Measurements from ENCODE around the gene CCDC190.

DNA sequence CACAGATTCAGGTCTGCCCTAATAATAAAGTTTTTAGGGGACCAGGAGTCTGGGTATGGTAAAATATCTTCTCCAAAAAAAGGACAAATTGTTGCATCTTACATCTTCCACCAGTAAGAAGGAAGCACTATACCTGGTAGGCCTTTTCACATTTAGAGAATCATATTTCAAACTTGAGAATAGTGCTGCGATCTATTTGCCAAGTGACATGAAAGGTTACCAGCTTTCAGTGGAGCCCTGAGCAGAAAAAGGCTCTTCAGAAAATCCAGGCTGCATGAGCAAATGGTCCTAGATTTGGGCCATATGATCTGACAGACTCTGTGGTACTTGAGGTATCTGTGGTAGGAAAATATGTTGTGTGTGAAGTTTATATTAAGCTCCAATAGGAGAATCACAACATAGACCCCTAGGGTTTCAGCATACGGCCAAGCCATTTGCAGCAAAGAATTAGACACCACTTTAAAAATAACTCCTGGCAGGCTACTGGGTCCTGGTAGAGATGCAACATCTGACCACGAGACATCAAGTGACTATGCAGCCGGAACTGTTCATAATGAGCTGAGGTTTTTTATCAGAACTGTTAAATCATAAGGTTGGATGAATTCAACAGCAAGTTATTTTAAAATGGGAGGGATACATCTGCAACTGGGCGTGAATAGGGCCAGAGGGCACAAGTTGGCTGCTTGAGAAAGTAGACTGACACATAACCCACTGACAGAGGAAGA lies 38.6 kb upstream of the CCDC190 start:
- TF ChIP-seq POLR2AphosphoS5 (IDR thresholded peaks at IDR 0.05; ENCODE audit: low read depth) (no peak), CTCF (conservative IDR thresholded peaks at IDR 0.05; ENCODE audit: low read depth in 2 of 2) (no peak), STAT1 (IDR thresholded peaks at IDR 0.05; ENCODE audit: unreplicated experiment) (no peak), JUNB (IDR thresholded peaks at IDR 0.05; ENCODE audit: unreplicated experiment) (no peak), ZNF331 (CRISPR knock-in tag; IDR thresholded peaks at IDR 0.05; ENCODE audit: low read depth) (no peak), EZH2 (IDR thresholded peaks at IDR 0.05; ENCODE audit: low read depth, unreplicated experiment) (no peak), CREB1 (CRISPR knock-in tag; IDR thresholded peaks at IDR 0.05; ENCODE audit: low read depth) (no peak), EZH2phosphoT487 (IDR thresholded peaks at IDR 0.05; ENCODE audit: unreplicated experiment) (no peak), ZNF114 (CRISPR knock-in tag; IDR thresholded peaks at IDR 0.05) (no peak), NANOG (IDR thresholded peaks at IDR 0.05; ENCODE audit: borderline replicate concordance) (no peak)
- TF ChIP-seq, protein P1, sequence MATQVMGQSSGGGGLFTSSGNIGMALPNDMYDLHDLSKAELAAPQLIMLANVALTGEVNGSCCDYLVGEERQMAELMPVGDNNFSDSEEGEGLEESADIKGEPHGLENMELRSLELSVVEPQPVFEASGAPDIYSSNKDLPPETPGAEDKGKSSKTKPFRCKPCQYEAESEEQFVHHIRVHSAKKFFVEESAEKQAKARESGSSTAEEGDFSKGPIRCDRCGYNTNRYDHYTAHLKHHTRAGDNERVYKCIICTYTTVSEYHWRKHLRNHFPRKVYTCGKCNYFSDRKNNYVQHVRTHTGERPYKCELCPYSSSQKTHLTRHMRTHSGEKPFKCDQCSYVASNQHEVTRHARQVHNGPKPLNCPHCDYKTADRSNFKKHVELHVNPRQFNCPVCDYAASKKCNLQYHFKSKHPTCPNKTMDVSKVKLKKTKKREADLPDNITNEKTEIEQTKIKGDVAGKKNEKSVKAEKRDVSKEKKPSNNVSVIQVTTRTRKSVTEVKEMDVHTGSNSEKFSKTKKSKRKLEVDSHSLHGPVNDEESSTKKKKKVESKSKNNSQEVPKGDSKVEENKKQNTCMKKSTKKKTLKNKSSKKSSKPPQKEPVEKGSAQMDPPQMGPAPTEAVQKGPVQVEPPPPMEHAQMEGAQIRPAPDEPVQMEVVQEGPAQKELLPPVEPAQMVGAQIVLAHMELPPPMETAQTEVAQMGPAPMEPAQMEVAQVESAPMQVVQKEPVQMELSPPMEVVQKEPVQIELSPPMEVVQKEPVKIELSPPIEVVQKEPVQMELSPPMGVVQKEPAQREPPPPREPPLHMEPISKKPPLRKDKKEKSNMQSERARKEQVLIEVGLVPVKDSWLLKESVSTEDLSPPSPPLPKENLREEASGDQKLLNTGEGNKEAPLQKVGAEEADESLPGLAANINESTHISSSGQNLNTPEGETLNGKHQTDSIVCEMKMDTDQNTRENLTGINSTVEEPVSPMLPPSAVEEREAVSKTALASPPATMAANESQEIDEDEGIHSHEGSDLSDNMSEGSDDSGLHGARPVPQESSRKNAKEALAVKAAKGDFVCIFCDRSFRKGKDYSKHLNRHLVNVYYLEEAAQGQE (IDR thresholded peaks at IDR 0.05; ENCODE audit: unreplicated experiment) = no peak
- TF ChIP-seq, protein P2, sequence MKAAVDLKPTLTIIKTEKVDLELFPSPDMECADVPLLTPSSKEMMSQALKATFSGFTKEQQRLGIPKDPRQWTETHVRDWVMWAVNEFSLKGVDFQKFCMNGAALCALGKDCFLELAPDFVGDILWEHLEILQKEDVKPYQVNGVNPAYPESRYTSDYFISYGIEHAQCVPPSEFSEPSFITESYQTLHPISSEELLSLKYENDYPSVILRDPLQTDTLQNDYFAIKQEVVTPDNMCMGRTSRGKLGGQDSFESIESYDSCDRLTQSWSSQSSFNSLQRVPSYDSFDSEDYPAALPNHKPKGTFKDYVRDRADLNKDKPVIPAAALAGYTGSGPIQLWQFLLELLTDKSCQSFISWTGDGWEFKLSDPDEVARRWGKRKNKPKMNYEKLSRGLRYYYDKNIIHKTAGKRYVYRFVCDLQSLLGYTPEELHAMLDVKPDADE (IDR thresholded peaks at IDR 0.05) = no peak
